IMR-90 (cell line): ENCODE results near the gene KRT83. TPM values are rescaled to one million over a fixed set of nuclear protein-coding genes. Genes with fewer than 3 reads are reported as not detected.

Source experiments
- ATAC-seq: fragments of 200-7000 bp; cut with Tn5 transposase; 2 replicates; pipeline ENCODE4 v1.9.1; 2020; ENCODE audit warnings: low read depth, mild to moderate bottlenecking, moderate library complexity
- BruUV-seq: library from RNA; stranded (reverse); fragments of 400-500 nt; replicated peaks from 2 replicates; lab custom pipeline; 2021; lab: Mats Ljungman, UMichigan
- CTCF ChIA-PET: fragments of 300-600 bp; formaldehyde crosslinking; extraction: SDS; loops from one replicate; lab custom pipeline; 2021; ENCODE audit warnings: antibody characterized with exemption; lab: Yijun Ruan, JAX
- POLR2A ChIA-PET: fragments of 300-600 bp; sonication (Branson Sonifier 250); formaldehyde crosslinking; loops from one replicate; lab custom pipeline; 2022; ENCODE audit warnings: antibody characterized with exemption; ENCODE audit not compliant: unreplicated experiment; lab: Charles Lee
- DNase-seq: peaks from one replicate; pipeline ENCODE4 v3.0.0; 2013
- H2AFZ ChIP-seq: replicated peaks from 2 replicates; pipeline ENCODE3; 2013; ENCODE audit warnings: low read length, mild to moderate bottlenecking; ENCODE audit not compliant: poor library complexity
- H2AK5ac ChIP-seq: 2 replicates; pipeline ENCODE4 v1.6.1; 2013; ENCODE audit warnings: low read depth, low read length, inconsistent platforms
- H2AK9ac ChIP-seq: replicated peaks from 2 replicates; pipeline ENCODE3; 2013; ENCODE audit warnings: mild to moderate bottlenecking, low read depth, low read length, moderate library complexity; ENCODE audit not compliant: poor library complexity
- H2BK120ac ChIP-seq: 2 replicates; pipeline ENCODE4 v1.6.1; 2013; ENCODE audit warnings: low read depth, low read length, inconsistent platforms
- H2BK15ac ChIP-seq: 3 replicates; pipeline ENCODE4 v1.6.1; 2013; ENCODE audit warnings: low read depth, low read length, inconsistent platforms
- H2BK20ac ChIP-seq: 2 replicates; pipeline ENCODE4 v1.6.1; 2013; ENCODE audit warnings: low read depth, mild to moderate bottlenecking, inconsistent platforms, low read length, moderate library complexity
- H2BK5ac ChIP-seq: 2 replicates; pipeline ENCODE4 v1.6.1; 2013; ENCODE audit warnings: mild to moderate bottlenecking, low read depth, low read length, inconsistent platforms; ENCODE audit not compliant: poor library complexity, severe bottlenecking
- H3K14ac ChIP-seq: replicated peaks from 2 replicates; pipeline ENCODE4 v1.6.1; 2013; ENCODE audit warnings: low read depth, low read length, inconsistent platforms
- H3K18ac ChIP-seq: 2 replicates; pipeline ENCODE4 v1.6.1; 2013; ENCODE audit warnings: low read depth, low read length, control low read depth
- H3K23ac ChIP-seq: 2 replicates; pipeline ENCODE4 v1.6.1; 2013; ENCODE audit warnings: low read depth, low read length, inconsistent platforms
- H3K27ac ChIP-seq: 2 replicates; pipeline ENCODE4 v1.5.1; 2013; ENCODE audit warnings: mild to moderate bottlenecking, control low read depth, low read length; ENCODE audit not compliant: insufficient read depth
- H3K27me3 ChIP-seq: 2 replicates; pipeline ENCODE4 v1.6.1; 2013; ENCODE audit warnings: low read length; ENCODE audit not compliant: control insufficient read depth, insufficient read depth
- H3K36me3 ChIP-seq: 2 replicates; pipeline ENCODE4 v1.6.1; 2013; ENCODE audit warnings: low read length, mixed read lengths; ENCODE audit not compliant: control insufficient read depth, insufficient read depth
- H3K4ac ChIP-seq: 2 replicates; pipeline ENCODE4 v1.6.1; 2013; ENCODE audit warnings: low read depth, low read length, inconsistent platforms
- H3K4me1 ChIP-seq: 2 replicates; pipeline ENCODE4 v1.6.1; 2013; ENCODE audit warnings: low read length, mixed read lengths; ENCODE audit not compliant: control insufficient read depth, insufficient read depth
- H3K4me2 ChIP-seq: 2 replicates; pipeline ENCODE4 v1.6.1; 2013; ENCODE audit warnings: low read depth, mild to moderate bottlenecking, control low read depth, low read length, moderate library complexity
- H3K4me3 ChIP-seq: 2 replicates; pipeline ENCODE4 v1.5.1; 2013; ENCODE audit warnings: low read depth, mild to moderate bottlenecking, control low read depth, low read length, moderate library complexity; ENCODE audit not compliant: insufficient read depth
- H3K56ac ChIP-seq: 2 replicates; pipeline ENCODE4 v1.6.1; 2013; ENCODE audit warnings: low read length, inconsistent platforms; ENCODE audit not compliant: insufficient read depth; ENCODE audit errors: extremely low read depth
- H3K79me1 ChIP-seq, 2 experiments: 2 replicates each; pipeline ENCODE4 v1.6.1; 2013; ENCODE audit warnings: low read length in 2 of 2, inconsistent platforms in 1 of 2, low read depth in 1 of 2
- H3K9ac ChIP-seq: 2 replicates; pipeline ENCODE4 v1.6.1; 2013; ENCODE audit warnings: low read depth, low read length, control low read depth
- H3K9me1 ChIP-seq: 2 replicates; pipeline ENCODE4 v1.6.1; 2013; ENCODE audit warnings: low read length, inconsistent platforms; ENCODE audit not compliant: insufficient read depth
- H3K9me3 ChIP-seq: 2 replicates; pipeline ENCODE4 v1.6.1; 2013; ENCODE audit warnings: low read length; ENCODE audit not compliant: control insufficient read depth, insufficient read depth
- H4K20me1 ChIP-seq: 2 replicates; pipeline ENCODE4 v1.6.1; 2013; ENCODE audit warnings: low read length, inconsistent platforms; ENCODE audit not compliant: insufficient read depth
- H4K5ac ChIP-seq: 2 replicates; pipeline ENCODE4 v1.6.1; 2013; ENCODE audit warnings: mild to moderate bottlenecking, low read depth, low read length, control low read depth
- H4K8ac ChIP-seq, 2 experiments: 2 replicates each; pipeline ENCODE4 v1.6.1; 2013; ENCODE audit warnings: low read depth in 2 of 2, low read length in 2 of 2, control low read depth in 1 of 2, inconsistent platforms in 1 of 2
- H4K91ac ChIP-seq: 2 replicates; pipeline ENCODE4 v1.6.1; 2013; ENCODE audit warnings: low read depth, low read length, inconsistent platforms; ENCODE audit not compliant: insufficient read depth
- BHLHE40 ChIP-seq: fragments of 150-350 bp; IDR thresholded peaks from 2 replicates; pipeline ENCODE4 v1.6.1; 2016; ENCODE audit warnings: mild to moderate bottlenecking, low read depth, low read length
- CHD1 ChIP-seq: IDR thresholded peaks from 2 replicates; pipeline ENCODE4 v1.6.1; 2012; ENCODE audit warnings: low read depth, low read length, improper control_type of control experiment
- FOS ChIP-seq: fragments of 150-350 bp; IDR thresholded peaks from 2 replicates; pipeline ENCODE4 v1.6.1; 2016; ENCODE audit warnings: low read depth, low read length
- MAFK ChIP-seq: IDR thresholded peaks from 2 replicates; pipeline ENCODE4 v1.6.1; 2012; ENCODE audit warnings: low read depth, low read length, improper control_type of control experiment
- MAZ ChIP-seq: IDR thresholded peaks from 2 replicates; pipeline ENCODE4 v1.6.1; 2012; ENCODE audit warnings: low read depth, mild to moderate bottlenecking, low read length, improper control_type of control experiment, moderate library complexity, borderline replicate concordance
- NFE2L2 ChIP-seq: fragments of 150-350 bp; IDR thresholded peaks from 2 replicates; pipeline ENCODE4 v1.6.1; 2016; ENCODE audit warnings: low read depth, mild to moderate bottlenecking, low read length
- RAD21 ChIP-seq: IDR thresholded peaks from 2 replicates; pipeline ENCODE4 v1.6.1; 2012; ENCODE audit warnings: low read length, improper control_type of control experiment
- RCOR1 ChIP-seq: IDR thresholded peaks from 2 replicates; pipeline ENCODE4 v1.6.1; 2012; ENCODE audit warnings: mild to moderate bottlenecking, low read length, improper control_type of control experiment; ENCODE audit not compliant: insufficient replicate concordance
- RFX5 ChIP-seq: IDR thresholded peaks from 2 replicates; pipeline ENCODE4 v1.8.0; 2012; ENCODE audit warnings: low read depth, mild to moderate bottlenecking, low read length, moderate library complexity
- SMC3 ChIP-seq: fragments of 150-350 bp; IDR thresholded peaks from 2 replicates; pipeline ENCODE4 v1.6.1; 2016; ENCODE audit warnings: low read depth, mild to moderate bottlenecking, antibody characterized with exemption, low read length, moderate library complexity
- WGBS, 2 experiments: methylation state at CpG; one replicate each; pipeline versions ENCODE4 v1.1.5 to v1.1.7; 2013; ENCODE audit warnings: missing lambda C conversion rate in 2 of 2; ENCODE audit not compliant: insufficient read length in 1 of 2; ENCODE audit errors: extremely low coverage in 2 of 2; 5-methylcytosine and 5-hydroxymethylcytosine counted together
- dilution Hi-C: fragments of 300-500 bp; cut with HindIII; formaldehyde crosslinking; loops from one replicate; pipeline ENCODE4 v1.14.3; 2018; ENCODE audit warnings: low sequenced_read_pairs; ENCODE audit not compliant: unreplicated experiment
- in situ Hi-C: fragments of 300-500 bp; cut with MboI; formaldehyde crosslinking; loops from 3 replicates; pipeline ENCODE4 v1.14.3; 2019; ENCODE audit warnings: low sequenced_read_pairs, inconsistent platforms, mixed read lengths
- intact Hi-C: fragments of 100-400 bp; cut with micrococcal nuclease; formaldehyde crosslinking; loops from 2 replicates; pipeline ENCODE4 v1.10.0; 2022
- polyA plus RNA-seq, 3 experiments: library from polyadenylated mRNA; depleted of rRNA; stranded (reverse); fragments of >200 nt; gene quantifications; 2 replicates each; pipeline ENCODE4 v1.2.3, GENCODE V29; 2012; ENCODE audit warnings: low replicate concordance in 1 of 3
- total RNA-seq: library from RNA; depleted of rRNA; stranded (reverse); fragments of >200 nt; gene quantifications from 2 replicates; pipeline ENCODE4 v1.2.3, GENCODE V29; 2012
- TF ChIP-seq, protein P1 (sequence below): conservative IDR thresholded peaks from 2 replicates; pipeline ENCODE4 v1.5.1; 2012; ENCODE audit warnings: mild to moderate bottlenecking, low read depth, low read length, improper control_type of control experiment
- TF ChIP-seq, protein P2 (sequence below): fragments of 150-350 bp; IDR thresholded peaks from 2 replicates; pipeline ENCODE4 v1.6.1; 2017; ENCODE audit warnings: mild to moderate bottlenecking, antibody characterized with exemption, low read length, low read depth
- TF ChIP-seq, protein P3 (sequence below): fragments of 150-350 bp; IDR thresholded peaks from 2 replicates; pipeline ENCODE4 v1.6.1; 2016; ENCODE audit warnings: low read depth, mild to moderate bottlenecking, low read length, moderate library complexity, borderline replicate concordance

Gene KRT83
- total and polyA plus RNA-seq, 2 of the 4 experiments (the other 2 are of a cell fraction), result not detected

DNA sequence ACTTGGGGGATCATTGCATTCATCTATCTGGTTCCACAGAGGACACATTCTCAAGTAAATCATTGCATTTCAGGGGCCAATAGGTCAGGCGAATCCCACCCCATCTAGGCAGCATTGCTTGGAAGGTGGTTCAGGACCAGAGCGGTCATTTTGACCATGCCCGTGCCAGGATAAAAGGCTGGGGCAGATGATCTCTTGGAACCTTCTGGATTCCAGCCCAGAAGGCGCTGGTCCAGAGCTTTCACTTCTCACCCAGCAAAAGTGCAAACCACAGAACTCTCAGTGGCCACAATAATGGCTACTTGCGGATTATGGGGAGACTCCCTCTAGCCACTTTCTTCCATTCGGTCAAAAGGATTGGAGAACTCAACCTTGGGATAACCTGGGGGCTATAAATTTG lies 46.7 kb upstream of the KRT83 start:
- Histone ChIP-seq H3K4ac (no peak overlapping the region), H4K5ac (no peak overlapping the region), H3K4me1 (no peaks in the 10 kb centered on the region), H4K20me1 (no peaks in the 10 kb centered on the region), H3K9me1 (peaks cover 3% of the 10 kb centered on the region; the same call in 1 of the 2 replicates), H2BK5ac (no peak overlapping the region), H3K9ac (no peak overlapping the region), H2AFZ (no peak overlapping the region), H3K18ac (no peak overlapping the region), H3K79me1 (no peaks in the 10 kb centered on the region), H3K14ac (no peak overlapping the region), H2BK20ac (no peak overlapping the region), H2BK15ac (no peak overlapping the region), H2BK120ac (no peak overlapping the region), H3K9me3 (no peaks in the 10 kb centered on the region), H4K91ac (no peak overlapping the region), H3K4me3 (no peak overlapping the region), H3K27ac (no peak overlapping the region), H4K8ac (no peak overlapping the region), H3K27me3 (peaks cover 63% of the 10 kb centered on the region), H2AK9ac (no peak overlapping the region), H2AK5ac (no peak overlapping the region), H3K56ac (no peak overlapping the region), H3K23ac (no peak overlapping the region), H3K4me2 (no peak overlapping the region), H3K36me3 (no peaks in the 10 kb centered on the region)
- CTCF ChIA-PET, result no interaction called here
- POLR2A ChIA-PET, result no interaction called here
- no TSS peak for BruUV-seq
- TF ChIP-seq RFX5 (no peak), MAFK (no peak), FOS (no peak), RAD21 (no peak), MAZ (no peak), NFE2L2 (no peak), RCOR1 (no peak), SMC3 (no peak), CHD1 (no peak), BHLHE40 (no peak)
- TF ChIP-seq, protein P1, sequence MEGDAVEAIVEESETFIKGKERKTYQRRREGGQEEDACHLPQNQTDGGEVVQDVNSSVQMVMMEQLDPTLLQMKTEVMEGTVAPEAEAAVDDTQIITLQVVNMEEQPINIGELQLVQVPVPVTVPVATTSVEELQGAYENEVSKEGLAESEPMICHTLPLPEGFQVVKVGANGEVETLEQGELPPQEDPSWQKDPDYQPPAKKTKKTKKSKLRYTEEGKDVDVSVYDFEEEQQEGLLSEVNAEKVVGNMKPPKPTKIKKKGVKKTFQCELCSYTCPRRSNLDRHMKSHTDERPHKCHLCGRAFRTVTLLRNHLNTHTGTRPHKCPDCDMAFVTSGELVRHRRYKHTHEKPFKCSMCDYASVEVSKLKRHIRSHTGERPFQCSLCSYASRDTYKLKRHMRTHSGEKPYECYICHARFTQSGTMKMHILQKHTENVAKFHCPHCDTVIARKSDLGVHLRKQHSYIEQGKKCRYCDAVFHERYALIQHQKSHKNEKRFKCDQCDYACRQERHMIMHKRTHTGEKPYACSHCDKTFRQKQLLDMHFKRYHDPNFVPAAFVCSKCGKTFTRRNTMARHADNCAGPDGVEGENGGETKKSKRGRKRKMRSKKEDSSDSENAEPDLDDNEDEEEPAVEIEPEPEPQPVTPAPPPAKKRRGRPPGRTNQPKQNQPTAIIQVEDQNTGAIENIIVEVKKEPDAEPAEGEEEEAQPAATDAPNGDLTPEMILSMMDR, result no peak
- TF ChIP-seq, protein P2, sequence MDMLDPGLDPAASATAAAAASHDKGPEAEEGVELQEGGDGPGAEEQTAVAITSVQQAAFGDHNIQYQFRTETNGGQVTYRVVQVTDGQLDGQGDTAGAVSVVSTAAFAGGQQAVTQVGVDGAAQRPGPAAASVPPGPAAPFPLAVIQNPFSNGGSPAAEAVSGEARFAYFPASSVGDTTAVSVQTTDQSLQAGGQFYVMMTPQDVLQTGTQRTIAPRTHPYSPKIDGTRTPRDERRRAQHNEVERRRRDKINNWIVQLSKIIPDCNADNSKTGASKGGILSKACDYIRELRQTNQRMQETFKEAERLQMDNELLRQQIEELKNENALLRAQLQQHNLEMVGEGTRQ, result no peak
- TF ChIP-seq, protein P3, sequence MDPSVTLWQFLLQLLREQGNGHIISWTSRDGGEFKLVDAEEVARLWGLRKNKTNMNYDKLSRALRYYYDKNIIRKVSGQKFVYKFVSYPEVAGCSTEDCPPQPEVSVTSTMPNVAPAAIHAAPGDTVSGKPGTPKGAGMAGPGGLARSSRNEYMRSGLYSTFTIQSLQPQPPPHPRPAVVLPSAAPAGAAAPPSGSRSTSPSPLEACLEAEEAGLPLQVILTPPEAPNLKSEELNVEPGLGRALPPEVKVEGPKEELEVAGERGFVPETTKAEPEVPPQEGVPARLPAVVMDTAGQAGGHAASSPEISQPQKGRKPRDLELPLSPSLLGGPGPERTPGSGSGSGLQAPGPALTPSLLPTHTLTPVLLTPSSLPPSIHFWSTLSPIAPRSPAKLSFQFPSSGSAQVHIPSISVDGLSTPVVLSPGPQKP, result no peak
- in situ Hi-C loops (no loop called here), dilution Hi-C loops (no loop called here), intact Hi-C loops (no loop called here)
- 100% methylated on average over 1 of the region's 6 CpGs; no CpG with 5 or more reads in 1 of the 2 experiments for WGBS, 2 experiments
- ATAC-seq (no peak), DNase-seq (no peak)
